H1 (cell line): Measurements from ENCODE around the gene MTIF3. TPM values are rescaled to one million over a fixed set of nuclear protein-coding genes. Genes with fewer than 3 reads are reported as not detected.
A peak's percentile ranks its signal among the peaks of the same experiment; 100 is the strongest.

Experiments used
- CTCF ChIA-PET: fragments of 300-600 bp; sonication (Branson Sonifier 250); formaldehyde crosslinking; loops from one replicate; lab custom pipeline; 2021; ENCODE audit not compliant: partially characterized antibody; lab: Charles Lee
- POLR2A ChIA-PET: fragments of 300-600 bp; sonication (Branson Sonifier 250); formaldehyde crosslinking; loops from one replicate; lab custom pipeline; 2021; ENCODE audit warnings: inconsistent platforms; ENCODE audit not compliant: partially characterized antibody; lab: Charles Lee
- DNase-seq, 2 experiments: peaks; one replicate each; pipeline versions ENCODE4 v3.0.0 to v3.0.0-alpha.2; 2010 to 2022; ENCODE audit warnings: low spot score in 2 of 2, low read depth in 1 of 2, mixed read lengths in 1 of 2
- FAIRE-seq: peaks from 2 replicates; lab custom pipeline; 2011; peaks lifted over from hg19 to GRCh38; lab: Jason Lieb, UNC
- H2AFZ ChIP-seq: 2 replicates; pipeline ENCODE4 v1.8.1; 2012; ENCODE audit warnings: low read length, inconsistent platforms
- H2AK5ac ChIP-seq: 2 replicates; pipeline ENCODE4 v1.6.1; 2013; ENCODE audit warnings: low read depth, low read length
- H2BK120ac ChIP-seq: replicated peaks from 2 replicates; pipeline ENCODE3; 2013; ENCODE audit warnings: low read depth, low read length, inconsistent platforms
- H2BK12ac ChIP-seq: 2 replicates; pipeline ENCODE4 v1.6.1; 2013; ENCODE audit warnings: low read depth, low read length
- H2BK15ac ChIP-seq: 2 replicates; pipeline ENCODE4 v1.6.1; 2013; ENCODE audit warnings: low read length
- H2BK20ac ChIP-seq: 2 replicates; pipeline ENCODE4 v1.6.1; 2013; ENCODE audit warnings: low read length
- H2BK5ac ChIP-seq: 2 replicates; pipeline ENCODE4 v1.6.1; 2013; ENCODE audit warnings: low read depth, low read length
- H3K14ac ChIP-seq: 2 replicates; pipeline ENCODE4 v1.6.1; 2013; ENCODE audit warnings: inconsistent platforms; ENCODE audit not compliant: insufficient read length
- H3K18ac ChIP-seq: 2 replicates; pipeline ENCODE4 v1.6.1; 2013; ENCODE audit warnings: low read length; ENCODE audit errors: extremely low read depth
- H3K23ac ChIP-seq: 2 replicates; pipeline ENCODE4 v1.6.1; 2013; ENCODE audit warnings: inconsistent platforms; ENCODE audit not compliant: insufficient read length
- H3K23me2 ChIP-seq: 2 replicates; pipeline ENCODE4 v1.6.1; 2013; ENCODE audit warnings: low read depth, low read length
- H3K27ac ChIP-seq: 2 replicates; pipeline ENCODE4 v1.6.1; 2011; ENCODE audit warnings: low read depth, low read length, inconsistent platforms
- H3K27me3 ChIP-seq, 4 experiments: replicated peaks in 1 of 4; 1 replicate in 1 of 4; 2 replicates in 3 of 4; pipeline versions ENCODE4 v1.6.1 to v1.8.1; 2011 to 2013; ENCODE audit warnings: low read length in 3 of 4, mild to moderate bottlenecking in 3 of 4, inconsistent platforms in 2 of 4, mixed read lengths in 2 of 4, moderate library complexity in 1 of 4; ENCODE audit not compliant: control insufficient read depth in 3 of 4, insufficient read depth in 3 of 4; ENCODE audit errors: extremely low read depth in 1 of 4
- H3K36me3 ChIP-seq, 4 experiments: 2 replicates each; pipeline versions ENCODE4 v1.6.1 to v1.8.1; 2011 to 2013; ENCODE audit warnings: mild to moderate bottlenecking in 4 of 4, low read length in 3 of 4, moderate library complexity in 2 of 4, control low read depth in 1 of 4, inconsistent platforms in 1 of 4; ENCODE audit not compliant: insufficient read depth in 4 of 4, control insufficient read depth in 2 of 4
- H3K4ac ChIP-seq: replicated peaks from 2 replicates; pipeline ENCODE3; 2013; ENCODE audit warnings: low read length, low read depth, mixed read lengths, inconsistent platforms; ENCODE audit not compliant: insufficient read length
- H3K4me1 ChIP-seq, 4 experiments: replicated peaks in 1 of 4; 1 replicate in 1 of 4; 2 replicates in 3 of 4; pipeline versions ENCODE4 v1.6.1 to v1.8.1; 2011 to 2013; ENCODE audit warnings: low read length in 3 of 4, inconsistent platforms in 2 of 4, mixed read lengths in 1 of 4; ENCODE audit not compliant: insufficient read depth in 4 of 4, control insufficient read depth in 3 of 4
- H3K4me2 ChIP-seq, 2 experiments: 2 replicates each; pipeline versions ENCODE4 v1.6.1 to v1.8.1; 2011 to 2013; ENCODE audit warnings: low read depth in 2 of 2, low read length in 2 of 2, control low read depth in 1 of 2, inconsistent platforms in 1 of 2, mild to moderate bottlenecking in 1 of 2; ENCODE audit not compliant: insufficient read depth in 1 of 2
- H3K4me3 ChIP-seq, 4 experiments: fragments of 200-600, 300-600 bp in 1 of 4; sonication (generic), shearing (Covaris generic), sonication (Bioruptor Twin) in 1 of 4; 2 replicates each; pipeline versions ENCODE4 v1.5.1 to v1.8.1; 2011 to 2016; ENCODE audit warnings: low read length in 4 of 4, low read depth in 3 of 4, control low read depth in 2 of 4, inconsistent platforms in 2 of 4, mild to moderate bottlenecking in 2 of 4, mixed read lengths in 1 of 4, moderate library complexity in 1 of 4; ENCODE audit not compliant: insufficient read depth in 2 of 4; ENCODE audit errors: extremely low read depth in 1 of 4
- H3K56ac ChIP-seq: replicated peaks from 2 replicates; pipeline ENCODE3; 2013; ENCODE audit warnings: low read depth, mild to moderate bottlenecking, mixed read lengths, low read length, inconsistent platforms; ENCODE audit not compliant: insufficient read length
- H3K79me1 ChIP-seq: 2 replicates; pipeline ENCODE4 v1.6.1; 2013; ENCODE audit warnings: low read depth, low read length, control low read depth
- H3K79me2 ChIP-seq, 2 experiments: 2 replicates each; pipeline versions ENCODE4 v1.6.1 to v1.8.1; 2012 to 2013; ENCODE audit warnings: low read length in 2 of 2, mild to moderate bottlenecking in 2 of 2, inconsistent platforms in 1 of 2; ENCODE audit not compliant: insufficient read depth in 2 of 2, control insufficient read depth in 1 of 2
- H3K9ac ChIP-seq, 4 experiments: replicated peaks in 1 of 4; 1 replicate in 1 of 4; 2 replicates in 3 of 4; pipeline versions ENCODE4 v1.6.1 to v1.8.1; 2011 to 2013; ENCODE audit warnings: low read depth in 3 of 4, low read length in 3 of 4, control low read depth in 2 of 4, mild to moderate bottlenecking in 2 of 4, moderate library complexity in 2 of 4, inconsistent platforms in 1 of 4; ENCODE audit errors: extremely low read depth in 1 of 4
- H3K9me3 ChIP-seq, 2 experiments: 2 replicates each; pipeline versions ENCODE4 v1.6.1 to v1.8.1; 2012 to 2013; ENCODE audit warnings: mild to moderate bottlenecking in 2 of 2, moderate library complexity in 2 of 2, control low read depth in 1 of 2, inconsistent platforms in 1 of 2, low read depth in 1 of 2, low read length in 1 of 2, mixed read lengths in 1 of 2; ENCODE audit not compliant: insufficient read depth in 2 of 2
- H4K20me1 ChIP-seq, 2 experiments: replicated peaks in 1 of 2; 2 replicates each; pipeline versions ENCODE3 to v1.8.1; 2011 to 2013; ENCODE audit warnings: inconsistent platforms in 2 of 2, low read length in 2 of 2, mild to moderate bottlenecking in 1 of 2; ENCODE audit not compliant: insufficient read depth in 2 of 2, control insufficient read depth in 1 of 2
- H4K5ac ChIP-seq: 2 replicates; pipeline ENCODE4 v1.6.1; 2013; ENCODE audit warnings: low read length, low read depth, mixed read lengths, inconsistent platforms; ENCODE audit not compliant: insufficient read length
- H4K8ac ChIP-seq: 2 replicates; pipeline ENCODE4 v1.8.0; 2013; ENCODE audit warnings: mild to moderate bottlenecking, moderate library complexity, low read length, inconsistent platforms; ENCODE audit not compliant: insufficient read depth; ENCODE audit errors: extremely low read depth
- H4K91ac ChIP-seq: replicated peaks from 2 replicates; pipeline ENCODE3; 2013; ENCODE audit warnings: low read length, mixed read lengths, inconsistent platforms; ENCODE audit not compliant: insufficient read length
- EGR1 ChIP-seq: IDR thresholded peaks from 2 replicates; pipeline ENCODE4 v1.6.1; 2011; ENCODE audit warnings: low read depth, low read length, borderline replicate concordance
- SIRT6 ChIP-seq: IDR thresholded peaks from one replicate; pipeline ENCODE4 v1.7.1; 2012; ENCODE audit warnings: low read length, inconsistent platforms
- SP1 ChIP-seq: IDR thresholded peaks from 2 replicates; pipeline ENCODE4 v1.6.1; 2011; ENCODE audit warnings: low read depth, low read length
- WGBS, 2 experiments: shearing (Covaris generic) in 1 of 2; methylation state at CpG; one replicate each; pipeline versions ENCODE4 v1.1.6 to v1.1.7; 2013 to 2015; ENCODE audit warnings: low lambda C conversion rate in 2 of 2, mixed read lengths in 2 of 2, inconsistent platforms in 1 of 2, low coverage in 1 of 2, missing lambda C conversion rate in 1 of 2; ENCODE audit not compliant: insufficient replicate concordance in 2 of 2, insufficient coverage in 1 of 2, insufficient read length in 1 of 2; ENCODE audit errors: extremely low coverage in 1 of 2, missing lambda C conversion rate in 1 of 2; 5-methylcytosine and 5-hydroxymethylcytosine counted together
- long read RNA-seq, 2 experiments: library from RNA in 1 of 2; library from capped mRNA in 1 of 2; stranded (forward); transcript quantifications; one replicate each; pipeline ENCODE4 v2.0.0, GENCODE V29; 2021; ENCODE audit warnings: inconsistent platforms in 1 of 2
- polyA minus RNA-seq, 3 experiments: library from RNA; depleted of rRNA, polyadenylated mRNA; stranded (reverse); fragments of >200 nt; gene quantifications; 1 replicate in 2 of 3; 2 replicates in 1 of 3; pipeline ENCODE4 v1.2.3, GENCODE V29; 2011
- polyA plus RNA-seq, 7 experiments: library from polyadenylated mRNA; depleted of rRNA in 3 of 7; stranded (reverse) in 5 of 7; unstranded in 2 of 7; fragments of >200 nt in 5 of 7; fragments of 200-250 nt in 2 of 7; gene quantifications; 1 replicate in 5 of 7; 2 replicates in 1 of 7; 4 replicates in 1 of 7; pipeline versions ENCODE4 v1.2.1 to v1.2.3, GENCODE V29; 2011 to 2013; ENCODE audit warnings: missing spikeins in 2 of 7, mixed read lengths in 2 of 7
- total RNA-seq: library from RNA; stranded (reverse); fragmentation: NEBNext Ultra II Directional; extraction: Animal tissue kit (Norgen Biotek cat#: 25700); gene quantifications from 2 replicates; pipeline ENCODE4 v1.2.1, GENCODE V29; 2021
- TF ChIP-seq, protein P1 (sequence below), 3 experiments: IDR thresholded peaks; 1 replicate in 2 of 3; 2 replicates in 1 of 3; pipeline versions ENCODE4 v1.5.1 to v1.6.1; 2011; ENCODE audit warnings: low read length in 3 of 3, mild to moderate bottlenecking in 3 of 3, inconsistent platforms in 2 of 3, low read depth in 1 of 3, moderate library complexity in 1 of 3; ENCODE audit not compliant: insufficient read depth in 1 of 3; ENCODE audit errors: control extremely low read depth in 1 of 3

Gene MTIF3
- total RNA-seq, result 32.2 and 36.4 TPM in 2 replicates
- polyA plus RNA-seq (2011; rRNA removed), result 19.8 and 29.4 TPM in 2 replicates
- 43.4 TPM for polyA plus RNA-seq (2011; cell fraction: cytosol; rRNA removed)
- 21.7 TPM for polyA plus RNA-seq (2011; cell fraction: nucleus; rRNA removed)
- 29.1 to 47.7 TPM (median 36.0 TPM) in 4 replicates for polyA plus RNA-seq (2012, experiment 1 of 2)
- polyA plus RNA-seq (2012, experiment 2 of 2), result 3.0 TPM
- 80.1 TPM for polyA plus RNA-seq (2013, experiment 1 of 2)
- 84.4 TPM for polyA plus RNA-seq (2013, experiment 2 of 2)
- polyA minus RNA-seq (2011; rRNA and poly(A)+ RNA removed), result 10.4 and 17.7 TPM in 2 replicates
- 12.7 TPM for polyA minus RNA-seq (2011; cell fraction: cytosol; rRNA and poly(A)+ RNA removed)
- polyA minus RNA-seq (2011; cell fraction: nucleus; rRNA and poly(A)+ RNA removed), result 28.7 TPM
- long read RNA-seq, experiment 1, transcript MTIF3-202 (5 exons, 1,005 nt), result major isoform, 22 of 38 reads
- long read RNA-seq, experiment 1, partial matches to known transcripts, result 2 of 38 reads
- long read RNA-seq, experiment 1, other reads (novel, unspliced or antisense), result 10 of 38 reads
- long read RNA-seq, experiment 2, transcript MTIF3-202 (5 exons, 1,005 nt), result major isoform, 62 of 86 reads
- long read RNA-seq, experiment 2, partial matches to known transcripts, result 1 of 86 reads
- long read RNA-seq, experiment 2, other reads (novel, unspliced or antisense), result 22 of 86 reads

- Histone ChIP-seq H2BK15ac (no peak within 1 kb of the TSS; the same call in none of the 2 replicates), H4K8ac (peak within 1 kb of the TSS; percentile 80), H2AFZ (peak within 1 kb of the TSS; percentile 37), H3K18ac (peak within 1 kb of the TSS; percentile 85), H3K36me3 (no peaks in the 10 kb centered on the region), H3K14ac (no peak within 1 kb of the TSS), H3K9ac (peak within 1 kb of the TSS; percentile 55 to 80 (median 72)), H4K5ac (peak within 1 kb of the TSS; percentile 60), H3K56ac (peak within 1 kb of the TSS; percentile 63), H3K27me3 (no peaks in the 10 kb centered on the region), H2BK12ac (0 out of 2 replicates have a peak within 1 kb of the TSS, but pooled peaks have one; percentile 12), H3K23ac (no peak within 1 kb of the TSS), H4K91ac (peak within 1 kb of the TSS; percentile 47), H3K9me3 (no peaks in the 10 kb centered on the region), H2BK5ac (peak within 1 kb of the TSS; percentile 89), H2BK20ac (no peak within 1 kb of the TSS), H3K23me2 (peaks cover 7% of the 10 kb centered on the region), H3K79me2 (peaks cover 0 to 39% of the 10 kb centered on the region in 2 experiments; a peak in 3 of 4 replicates), H3K4me2 (peak within 1 kb of the TSS; percentile 85 to 94), H2AK5ac (no peak within 1 kb of the TSS), H3K79me1 (peaks cover 7% of the 10 kb centered on the region; the same call in 1 of the 2 replicates), H3K4ac (no peak within 1 kb of the TSS), H2BK120ac (no peak within 1 kb of the TSS), H3K4me1 (peaks cover 0 to 8% (median 1%) of the 10 kb centered on the region in 4 experiments; a peak in 4 of 7 replicates), H3K27ac (peak within 1 kb of the TSS; percentile 84), H4K20me1 (no peaks in the 10 kb centered on the region), H3K4me3 (peak within 1 kb of the TSS; percentile 74 to 89 (median 80))
- POLR2A ChIA-PET, result interaction anchor here (0.5 to 1.3 kb wide), 11 partner anchors 12 to 238 kb away, joined by 3 to 5 read pairs (median 3); partner anchors contain the start of gene GTF3A
- DNase-seq (peak; percentile 95 to 97), FAIRE-seq (peak; percentile 75)
- WGBS, 2 experiments, result 2% methylated on average over 73 of the region's 81 CpGs; no CpG with 5 or more reads in 1 of the 2 experiments
- CTCF ChIA-PET, result interaction anchor here (0.8 to 1.9 kb wide), 6 partner anchors 27 to 172 kb away, joined by 3 to 5 read pairs (median 4); no protein-coding TSS in a partner anchor
- TF ChIP-seq, protein P1, sequence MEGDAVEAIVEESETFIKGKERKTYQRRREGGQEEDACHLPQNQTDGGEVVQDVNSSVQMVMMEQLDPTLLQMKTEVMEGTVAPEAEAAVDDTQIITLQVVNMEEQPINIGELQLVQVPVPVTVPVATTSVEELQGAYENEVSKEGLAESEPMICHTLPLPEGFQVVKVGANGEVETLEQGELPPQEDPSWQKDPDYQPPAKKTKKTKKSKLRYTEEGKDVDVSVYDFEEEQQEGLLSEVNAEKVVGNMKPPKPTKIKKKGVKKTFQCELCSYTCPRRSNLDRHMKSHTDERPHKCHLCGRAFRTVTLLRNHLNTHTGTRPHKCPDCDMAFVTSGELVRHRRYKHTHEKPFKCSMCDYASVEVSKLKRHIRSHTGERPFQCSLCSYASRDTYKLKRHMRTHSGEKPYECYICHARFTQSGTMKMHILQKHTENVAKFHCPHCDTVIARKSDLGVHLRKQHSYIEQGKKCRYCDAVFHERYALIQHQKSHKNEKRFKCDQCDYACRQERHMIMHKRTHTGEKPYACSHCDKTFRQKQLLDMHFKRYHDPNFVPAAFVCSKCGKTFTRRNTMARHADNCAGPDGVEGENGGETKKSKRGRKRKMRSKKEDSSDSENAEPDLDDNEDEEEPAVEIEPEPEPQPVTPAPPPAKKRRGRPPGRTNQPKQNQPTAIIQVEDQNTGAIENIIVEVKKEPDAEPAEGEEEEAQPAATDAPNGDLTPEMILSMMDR (IDR thresholded peaks at IDR 0.05; ENCODE audit: control extremely low read depth in 1 of 3, insufficient read depth in 1 of 3, low read depth in 1 of 3, low read length in 3 of 3), result peak in 2 of 3 experiments; percentile 1 to 3; a peak in 2 of 4 replicates
- TF ChIP-seq EGR1 (peak; percentile 25; the same call in 1 of the 2 replicates), SIRT6 (no peak), SP1 (peak; percentile 80)
These were observed at the start of gene MTIF3 for GRCh38 chr13:27449936-27450828. Gene MTIF3, minus strand, starts transcription at chr13:27450564. Its CDS starts 10,116 bp downstream, at chr13:27440448.
